Mesendoderm (in vitro differentiated cells): Measurements from ENCODE around the gene SKI.
A peak's percentile ranks its signal among the peaks of the same experiment; 100 is the strongest.

Source experiments
- DNase-seq: peaks from one replicate; pipeline ENCODE4 v3.0.0; 2013
- H2AK5ac ChIP-seq: 2 replicates; pipeline ENCODE4 v1.6.1; 2013; ENCODE audit warnings: low read length, inconsistent platforms
- H2BK120ac ChIP-seq: 2 replicates; pipeline ENCODE4 v1.6.1; 2013; ENCODE audit warnings: low read depth, mild to moderate bottlenecking, low read length, moderate library complexity, mixed read lengths
- H2BK15ac ChIP-seq: replicated peaks from 2 replicates; pipeline ENCODE4 v1.6.1; 2013; ENCODE audit warnings: low read depth, mild to moderate bottlenecking, moderate library complexity
- H2BK5ac ChIP-seq: 2 replicates; pipeline ENCODE4 v1.6.1; 2013; ENCODE audit warnings: low read length, inconsistent platforms
- H3K18ac ChIP-seq: 2 replicates; pipeline ENCODE4 v1.6.1; 2013; ENCODE audit warnings: mild to moderate bottlenecking, low read length, mixed read lengths
- H3K23ac ChIP-seq: one replicate; pipeline ENCODE4 v1.6.1; 2013; ENCODE audit warnings: low read length
- H3K27ac ChIP-seq: 2 replicates; pipeline ENCODE4 v1.5.1; 2013; ENCODE audit warnings: low read depth, mild to moderate bottlenecking, inconsistent platforms, low read length, moderate library complexity
- H3K27me3 ChIP-seq: 2 replicates; pipeline ENCODE4 v1.6.1; 2013; ENCODE audit warnings: low read length, control low read depth, mild to moderate bottlenecking, inconsistent platforms; ENCODE audit not compliant: insufficient read depth, poor library complexity
- H3K36me3 ChIP-seq: 2 replicates; pipeline ENCODE4 v1.6.1; 2013; ENCODE audit warnings: low read length, inconsistent platforms; ENCODE audit not compliant: control insufficient read depth, insufficient read depth
- H3K4ac ChIP-seq: one replicate; pipeline ENCODE4 v1.6.1; 2013; ENCODE audit warnings: low read depth, mild to moderate bottlenecking, low read length, moderate library complexity
- H3K4me1 ChIP-seq: 2 replicates; pipeline ENCODE4 v1.6.1; 2013; ENCODE audit warnings: low read depth, low read length, inconsistent platforms; ENCODE audit not compliant: control insufficient read depth
- H3K4me2 ChIP-seq: 2 replicates; pipeline ENCODE4 v1.6.1; 2013; ENCODE audit warnings: low read length
- H3K4me3 ChIP-seq: 2 replicates; pipeline ENCODE4 v1.5.1; 2013; ENCODE audit warnings: mild to moderate bottlenecking, low read length
- H3K56ac ChIP-seq: one replicate; pipeline ENCODE4 v1.6.1; 2013; ENCODE audit warnings: low read length
- H3K79me1 ChIP-seq: 2 replicates; pipeline ENCODE4 v1.6.1; 2013; ENCODE audit warnings: low read length, inconsistent platforms
- H3K79me2 ChIP-seq: 2 replicates; pipeline ENCODE4 v1.6.1; 2013; ENCODE audit warnings: mild to moderate bottlenecking, low read length; ENCODE audit not compliant: control insufficient read depth, insufficient read depth
- H3K9ac ChIP-seq: 2 replicates; pipeline ENCODE4 v1.6.1; 2013; ENCODE audit warnings: low read length, inconsistent platforms
- H4K5ac ChIP-seq: one replicate; pipeline ENCODE4 v1.6.1; 2013; ENCODE audit warnings: low read length
- H4K8ac ChIP-seq: one replicate; pipeline ENCODE4 v1.6.1; 2013; ENCODE audit warnings: low read depth, mild to moderate bottlenecking, control low read depth, low read length, moderate library complexity
- WGBS: extraction: QIAGEN DNeasy Blood & Tissue Kit; methylation state at CpG from one replicate; pipeline ENCODE4 v1.1.7; 2013; ENCODE audit warnings: low lambda C conversion rate, missing lambda C conversion rate; ENCODE audit not compliant: insufficient coverage; ENCODE audit errors: extremely low coverage; 5-methylcytosine and 5-hydroxymethylcytosine counted together

SKI gene

GRCh38 chr1:2313651-2314261, 85.6 kb downstream of the SKI start:
- WGBS, result no CpG with 5 or more reads among the region's 18 CpGs
- Histone ChIP-seq H3K4me2 (peak overlapping the region; percentile 49), H3K27ac (peak overlapping the region; percentile 95), H2BK120ac (peak overlapping the region; percentile 10), H2BK15ac (no peak overlapping the region), H4K5ac (no peak overlapping the region), H3K23ac (peak overlapping the region; percentile 85), H3K18ac (peak overlapping the region; percentile 91), H2AK5ac (no peak overlapping the region), H3K79me2 (no peaks in the 10 kb centered on the region), H3K79me1 (no peaks in the 10 kb centered on the region), H3K27me3 (no peaks in the 10 kb centered on the region), H3K4me1 (peaks cover 3% of the 10 kb centered on the region), H3K56ac (peak overlapping the region; percentile 91), H3K4me3 (no peak overlapping the region), H2BK5ac (peak overlapping the region; percentile 30), H4K8ac (peak overlapping the region; percentile 42), H3K9ac (peak overlapping the region; percentile 81), H3K36me3 (no peaks in the 10 kb centered on the region), H3K4ac (peak overlapping the region; percentile 97)
- peak; percentile 18 for DNase-seq

GRCh38 chr1:2314273-2314802, 86.2 kb downstream of the SKI start:
- Histone ChIP-seq H3K27me3 (no peaks in the 10 kb centered on the region), H2AK5ac (no peak overlapping the region), H3K4me2 (peak overlapping the region; percentile 49), H3K79me2 (no peaks in the 10 kb centered on the region), H3K9ac (peak overlapping the region; percentile 81), H4K5ac (no peak overlapping the region), H4K8ac (peak overlapping the region; percentile 42), H3K79me1 (no peaks in the 10 kb centered on the region), H2BK15ac (no peak overlapping the region), H3K23ac (peak overlapping the region; percentile 85), H3K4me3 (no peak overlapping the region), H2BK120ac (peak overlapping the region; percentile 14), H3K4ac (peak overlapping the region; percentile 97), H2BK5ac (peak overlapping the region; percentile 30), H3K18ac (peak overlapping the region; percentile 91), H3K27ac (peak overlapping the region; percentile 95), H3K56ac (peak overlapping the region; percentile 91), H3K36me3 (no peaks in the 10 kb centered on the region), H3K4me1 (peaks cover 3% of the 10 kb centered on the region)
- DNase-seq, result peak; percentile 93
- WGBS, result no CpG with 5 or more reads among the region's 54 CpGs

GRCh38 chr1:2314803-2315673, 86.9 kb downstream of the SKI start:
- Histone ChIP-seq H3K4me3 (no peak overlapping the region), H3K27ac (peak overlapping the region; percentile 95), H3K79me2 (no peaks in the 10 kb centered on the region), H3K79me1 (no peaks in the 10 kb centered on the region), H4K8ac (no peak overlapping the region), H3K18ac (peak overlapping the region; percentile 91), H3K4me2 (no peak overlapping the region), H3K56ac (peak overlapping the region; percentile 91), H3K23ac (no peak overlapping the region), H3K4me1 (peaks cover 3% of the 10 kb centered on the region), H2BK120ac (peak overlapping the region; percentile 14), H2BK5ac (no peak overlapping the region), H3K36me3 (no peaks in the 10 kb centered on the region), H2BK15ac (no peak overlapping the region), H4K5ac (no peak overlapping the region), H2AK5ac (no peak overlapping the region), H3K4ac (peak overlapping the region; percentile 97), H3K27me3 (no peaks in the 10 kb centered on the region), H3K9ac (peak overlapping the region; percentile 81)
- peak; percentile 85 for DNase-seq
- no CpG with 5 or more reads among the region's 91 CpGs for WGBS

- H3K56ac ChIP-seq, result peak overlapping the region; percentile 85
- no CpG with 5 or more reads among the region's 21 CpGs for whole genome bisulfite sequencing
Measured at GRCh38 chr1:2315674-2316450, 87.7 kb downstream of the SKI start.

GRCh38 chr1:2316451-2316961, 88.4 kb downstream of the SKI start:
- WGBS, result no CpG with 5 or more reads among the region's 16 CpGs
- H4K8ac ChIP-seq, result no peak overlapping the region
- no peaks in the 10 kb centered on the region for H3K27me3 ChIP-seq
- no peak overlapping the region for H4K5ac ChIP-seq
- H2BK120ac ChIP-seq, result no peak overlapping the region
- H3K79me2 ChIP-seq, result no peaks in the 10 kb centered on the region
- no peak for DNase-seq
- peak overlapping the region; percentile 0 for H3K23ac ChIP-seq
- no peaks in the 10 kb centered on the region for H3K79me1 ChIP-seq
- no peak overlapping the region for H3K4me2 ChIP-seq
- peak overlapping the region; percentile 17 for H3K9ac ChIP-seq
- no peak overlapping the region for H3K18ac ChIP-seq
- H3K36me3 ChIP-seq, result no peaks in the 10 kb centered on the region
- H3K27ac ChIP-seq, result no peak overlapping the region
- H2BK15ac ChIP-seq, result no peak overlapping the region
- no peak overlapping the region for H3K4me3 ChIP-seq
- H3K4ac ChIP-seq, result peak overlapping the region; percentile 5
- H2AK5ac ChIP-seq, result no peak overlapping the region
- H3K56ac ChIP-seq, result peak overlapping the region; percentile 85
- H3K4me1 ChIP-seq, result peaks cover 3% of the 10 kb centered on the region
- H2BK5ac ChIP-seq, result no peak overlapping the region

More at GRCh38 chr1:2315674-2316450, 87.7 kb downstream of the SKI start:
- Histone ChIP-seq H3K4me2 (no peak overlapping the region), H3K27ac (no peak overlapping the region), H3K4ac (peak overlapping the region; percentile 43), H3K36me3 (no peaks in the 10 kb centered on the region), H2BK15ac (no peak overlapping the region), H3K79me2 (no peaks in the 10 kb centered on the region), H4K8ac (no peak overlapping the region), H4K5ac (no peak overlapping the region), H3K79me1 (no peaks in the 10 kb centered on the region), H3K27me3 (no peaks in the 10 kb centered on the region), H2BK120ac (no peak overlapping the region), H3K18ac (peak overlapping the region; percentile 70), H3K9ac (peak overlapping the region; percentile 68), H2AK5ac (peak overlapping the region; percentile 58), H2BK5ac (no peak overlapping the region), H3K4me1 (peaks cover 3% of the 10 kb centered on the region), H3K4me3 (no peak overlapping the region), H3K23ac (no peak overlapping the region)
- no peak for DNase-seq
